Measurements from ENCODE around the gene PGK2.
"Not testable (repeated sequence)": the region's sequence is repeated elsewhere in the genome, so short reads cannot be mapped to it uniquely, and the experiment has no call there.

PGK2 gene

DNA sequence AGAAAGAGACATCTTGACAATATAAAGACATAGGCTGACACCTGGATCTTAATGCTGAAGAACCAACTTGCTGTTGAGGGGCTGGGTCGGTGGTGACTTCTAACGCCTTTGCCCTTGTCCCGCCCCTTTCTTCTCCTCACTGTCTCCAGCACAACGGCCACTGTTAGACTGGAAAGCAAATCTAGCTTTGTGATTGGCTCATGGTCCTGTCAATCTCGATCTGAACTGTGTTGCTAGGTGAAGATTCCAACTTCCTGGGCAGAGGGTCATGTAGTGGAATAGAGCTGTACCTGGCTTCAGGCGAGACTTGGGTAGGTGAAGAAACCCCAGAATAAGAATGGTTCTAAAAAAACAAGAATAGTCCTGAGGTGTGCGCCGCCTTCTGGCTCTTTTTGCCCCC is at the start of gene PGK2:
Gene PGK2, minus strand, starts transcription at position 110 of the 400 bp plus-strand sequence. Its CDS starts 98 bp downstream, at position 12.
- no peak for DNase-seq (ENCODE audit: low read depth in 2 of 2)

DNA sequence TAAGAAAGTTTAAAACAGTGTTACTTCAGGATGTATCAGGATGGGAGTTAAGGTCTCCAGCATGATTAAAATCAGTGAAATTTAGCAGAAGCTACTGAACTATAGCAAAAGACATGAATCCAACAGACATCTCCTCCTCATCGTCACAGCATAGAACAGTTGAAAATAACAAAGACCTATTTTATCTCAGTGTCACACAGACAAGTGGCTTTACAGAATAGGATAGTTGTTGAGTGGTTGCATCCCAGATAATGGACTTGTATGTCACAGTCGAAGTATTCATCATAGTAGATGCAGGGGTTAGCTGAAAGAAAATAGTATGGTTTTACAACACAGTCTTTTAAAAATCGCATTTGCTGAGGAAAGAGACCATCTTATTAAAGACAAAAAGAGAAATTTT is 48.1 kb upstream of the PGK2 start:
- no peak for DNase-seq (ENCODE audit: low read depth in 2 of 2)

DNA sequence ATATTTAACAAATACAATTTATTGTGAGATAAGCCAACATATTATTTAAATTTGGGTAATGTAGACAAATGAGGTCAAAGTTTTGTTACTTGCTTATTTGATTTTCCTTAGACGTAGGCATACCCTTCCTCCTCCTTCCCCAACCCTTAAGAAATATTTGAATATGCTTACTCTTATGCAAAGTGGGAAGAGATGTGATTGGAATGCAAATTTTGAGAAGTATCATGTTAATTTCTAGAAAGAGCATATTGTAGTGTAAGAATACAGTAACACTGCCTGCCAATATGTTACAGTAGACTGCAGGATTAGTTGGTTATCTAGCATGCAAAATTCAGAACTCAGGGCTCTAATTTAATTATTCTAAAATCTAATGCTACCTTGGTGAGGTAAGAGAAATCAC is 46.3 kb upstream of the PGK2 start:
- DNase-seq (ENCODE audit: low read depth in 2 of 2): no peak

DNA sequence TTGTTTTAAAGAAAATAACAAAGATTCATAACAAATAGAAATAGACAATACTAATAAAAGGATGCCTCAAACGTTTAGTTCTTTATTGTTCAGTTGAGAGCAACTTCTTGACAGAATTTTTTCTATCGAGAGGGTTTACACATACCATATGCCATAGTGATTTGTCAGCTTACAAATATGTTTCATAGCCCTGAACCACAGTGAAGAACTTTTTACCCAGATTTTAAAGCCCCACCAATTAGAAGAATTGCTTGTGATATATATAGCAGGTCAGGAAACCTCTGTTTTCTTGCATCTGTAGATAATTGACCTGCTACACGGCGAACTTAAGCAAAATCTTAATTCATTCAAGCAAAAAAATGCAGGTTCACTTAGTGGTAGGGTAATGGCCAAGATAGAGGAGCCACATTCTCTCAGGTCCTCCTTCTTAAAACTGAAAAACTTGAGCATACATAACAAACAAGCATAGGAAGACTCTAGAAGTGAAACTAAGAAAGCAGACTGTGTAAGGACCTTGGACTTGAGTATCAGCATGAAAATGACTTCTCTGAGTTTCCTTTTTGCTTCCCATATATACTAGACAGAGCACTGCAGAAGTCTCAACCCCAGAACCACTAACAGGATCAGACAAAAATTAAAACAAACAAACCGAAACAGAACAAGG is 39.8 kb upstream of the PGK2 start:
- no peak for DNase-seq (ENCODE audit: low read depth in 2 of 2)

DNA sequence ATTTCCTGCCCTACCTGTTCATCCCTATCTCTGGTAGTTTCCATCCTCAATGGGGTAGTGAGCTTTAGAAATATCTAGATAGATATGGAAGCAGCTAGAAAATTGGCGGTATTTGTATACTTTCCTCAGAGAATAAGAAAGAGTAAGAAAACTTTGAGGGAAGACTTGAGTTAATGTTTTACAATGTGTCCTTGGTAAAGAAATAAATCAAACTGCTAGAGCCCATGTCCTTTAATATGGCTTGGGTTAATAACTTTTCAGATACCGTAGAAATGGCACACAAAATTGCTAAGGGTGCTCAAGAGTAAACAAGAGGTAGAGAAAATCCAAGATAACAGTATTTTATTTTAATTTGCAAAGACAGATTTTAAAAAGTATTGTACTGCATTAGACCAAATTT is 28.1 kb upstream of the PGK2 start:
- DNase-seq (ENCODE audit: low read depth in 2 of 2): no peak

DNA sequence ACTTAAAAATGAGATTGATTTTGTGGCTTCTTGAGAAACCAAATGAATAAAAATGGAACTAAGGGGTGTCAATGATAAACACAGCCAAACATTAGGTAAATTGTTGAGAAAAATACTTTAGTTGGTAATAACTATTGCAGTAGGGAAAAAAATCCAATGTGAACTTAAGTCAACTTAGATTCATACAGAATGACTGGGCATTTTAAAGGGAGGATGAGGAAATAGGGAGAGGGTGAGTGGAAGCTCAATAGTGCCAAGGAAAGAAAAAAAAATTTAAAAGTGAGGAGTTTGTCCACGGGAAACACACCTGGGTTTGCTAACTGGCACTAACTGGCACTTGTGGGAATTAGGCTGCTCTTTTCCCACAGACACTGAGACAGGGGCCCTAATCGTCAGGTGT is 26.2 kb upstream of the PGK2 start:
- DNase-seq (ENCODE audit: low read depth in 2 of 2): no peak

DNA sequence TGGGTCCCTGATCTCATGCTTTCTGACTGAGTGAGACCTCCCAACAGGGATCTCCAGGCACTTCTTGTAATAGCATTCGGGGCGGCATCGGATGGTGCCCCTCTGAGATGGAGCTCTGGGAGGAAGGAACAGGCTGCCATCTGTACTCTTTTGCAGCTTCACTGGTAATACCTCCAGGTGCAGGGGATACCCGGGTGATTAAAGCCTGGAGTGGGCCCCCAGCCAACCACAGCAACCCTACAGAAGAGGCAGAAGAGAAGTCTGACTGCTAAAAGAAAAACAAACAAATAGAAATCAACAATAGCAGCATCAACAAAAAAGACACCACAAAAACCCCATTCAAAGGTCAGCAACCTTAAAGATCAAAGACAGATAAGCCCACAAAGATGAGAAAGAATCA is 19.1 kb upstream of the PGK2 start:
- no peak for DNase-seq (ENCODE audit: low read depth in 2 of 2)

DNA sequence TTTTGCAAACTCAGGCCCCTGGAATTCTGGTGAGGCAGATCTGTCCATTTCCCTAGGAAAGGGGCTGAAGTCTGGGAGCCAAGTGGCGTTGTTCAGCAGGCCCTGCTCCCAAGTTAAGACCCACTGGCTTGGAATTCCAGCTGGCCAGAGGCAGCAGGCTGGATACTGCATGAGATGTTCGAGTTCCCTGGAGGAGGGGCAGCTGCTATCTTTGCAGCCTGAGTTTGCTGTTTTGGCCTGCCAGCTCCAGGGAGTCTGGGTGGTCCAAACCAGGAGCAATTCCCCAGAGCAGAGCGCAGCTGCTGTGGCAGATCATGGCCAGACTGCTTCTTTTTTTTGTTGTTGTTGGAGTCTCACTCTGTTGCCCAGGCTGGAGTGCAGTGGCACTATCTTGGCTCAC is 18.2 kb upstream of the PGK2 start:
- no peak for DNase-seq (ENCODE audit: low read depth in 2 of 2)

DNA sequence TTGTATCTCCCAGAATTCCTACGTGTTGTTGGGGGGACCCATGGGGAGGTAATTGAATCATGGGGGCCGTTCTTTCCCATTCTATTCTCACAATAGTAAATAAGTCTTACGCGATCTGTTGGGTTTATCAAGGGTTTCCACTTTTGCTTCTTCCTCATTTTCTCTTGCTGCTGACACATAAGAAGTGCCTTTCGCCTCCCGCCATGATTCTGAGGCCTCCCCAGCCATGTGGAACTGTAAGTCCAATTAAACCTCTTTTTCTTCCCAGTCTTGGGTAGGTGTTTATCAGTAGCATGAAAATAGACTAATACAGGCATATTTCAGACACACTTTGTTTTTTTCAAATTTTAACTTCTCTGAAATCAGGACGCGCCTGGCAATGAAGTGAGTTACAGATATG is 14.4 kb upstream of the PGK2 start:
- no peak for DNase-seq (ENCODE audit: low read depth in 2 of 2)

DNA sequence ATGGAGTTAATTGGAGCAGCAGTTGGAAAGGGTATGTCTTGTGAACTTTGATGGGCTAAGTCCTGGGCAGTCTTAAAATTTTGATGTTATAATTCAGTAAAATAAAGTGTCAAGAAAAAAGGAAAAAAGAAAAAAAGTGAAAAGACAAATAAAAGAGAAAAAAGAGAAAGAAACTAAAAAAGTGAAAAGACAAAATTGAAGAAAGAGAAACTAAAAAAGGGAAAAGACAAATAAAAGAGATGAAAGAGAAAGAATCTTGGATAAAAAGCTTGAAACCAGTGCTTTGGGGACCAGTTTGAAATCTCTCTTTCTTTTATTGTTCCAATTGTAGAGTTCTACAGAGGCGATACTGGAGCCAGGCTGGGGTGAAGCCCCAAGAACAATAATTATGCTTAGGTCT is 12.0 kb upstream of the PGK2 start:
- no peak for DNase-seq (ENCODE audit: low read depth in 2 of 2)

DNA sequence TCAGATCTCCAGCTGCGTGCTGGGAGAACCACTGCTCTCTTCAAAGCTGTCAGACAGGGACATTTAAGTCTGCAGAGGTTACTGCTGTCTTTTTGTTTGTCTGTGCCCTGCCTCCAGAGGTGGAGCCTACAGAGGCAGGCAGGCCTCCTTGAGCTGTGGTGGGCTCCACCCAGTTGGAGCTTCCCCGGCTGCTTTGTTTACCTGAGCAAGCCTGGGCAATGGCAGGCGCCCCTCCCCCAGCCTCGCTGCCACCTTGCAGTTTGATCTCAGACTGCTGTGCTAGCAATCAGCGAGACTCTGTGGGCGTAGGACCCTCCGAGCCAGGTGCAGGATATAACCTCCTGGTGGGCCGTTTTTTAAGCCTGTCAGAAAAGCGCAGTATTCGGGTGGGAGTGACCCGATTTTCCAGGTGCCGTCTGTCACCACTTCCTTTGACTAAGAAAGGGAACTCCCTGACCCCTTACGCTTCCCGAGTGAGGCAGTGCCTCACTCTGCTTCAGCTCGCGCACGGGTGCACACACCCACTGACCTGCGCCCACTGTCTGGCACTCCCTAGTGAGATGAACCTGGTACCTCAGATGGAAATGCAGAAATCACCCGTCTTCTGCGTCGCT is 9.9 kb upstream of the PGK2 start:
- DNase-seq (ENCODE audit: low read depth in 2 of 2): not testable (repeated sequence)

DNA sequence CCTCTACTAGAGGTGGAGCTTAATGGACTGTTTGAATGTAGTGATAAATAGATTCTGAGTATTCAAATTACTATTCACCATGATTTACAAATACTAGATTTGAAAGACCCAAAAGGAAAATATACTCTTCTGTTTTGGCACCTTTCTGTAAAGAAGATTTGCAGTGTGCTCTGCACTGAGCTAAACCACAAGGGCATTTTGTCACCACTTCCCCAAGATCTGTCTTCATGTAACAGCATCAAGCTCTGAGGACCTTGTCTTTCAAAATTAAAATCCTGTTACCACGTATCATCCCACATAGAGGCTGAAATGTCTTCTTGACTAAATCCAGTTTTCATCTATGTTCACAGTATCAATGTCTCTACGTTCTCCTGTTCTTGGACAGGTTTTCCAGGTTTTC is 3.3 kb upstream of the PGK2 start:
- no peak for DNase-seq (ENCODE audit: low read depth in 2 of 2)

DNA sequence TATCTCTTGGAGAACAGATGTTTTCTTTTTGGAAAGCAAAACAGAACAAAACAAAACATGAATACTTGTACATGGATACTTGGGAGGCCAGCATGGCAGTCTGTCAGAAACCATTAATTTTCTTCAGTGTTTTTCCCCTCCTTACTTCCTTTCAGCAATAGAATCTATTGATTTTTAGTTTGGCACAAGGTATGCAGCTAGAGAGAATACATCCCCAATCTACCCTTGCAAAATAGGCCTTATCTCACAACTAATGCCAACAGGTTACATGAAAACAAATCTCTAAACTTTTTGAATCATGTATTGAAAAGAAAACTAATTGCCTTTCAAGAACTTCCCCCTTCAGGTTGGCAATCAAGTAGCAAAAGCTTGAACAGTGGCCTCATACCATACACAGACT is 2.8 kb downstream of the PGK2 start:
- no peak for DNase-seq (ENCODE audit: low read depth in 2 of 2)

DNA sequence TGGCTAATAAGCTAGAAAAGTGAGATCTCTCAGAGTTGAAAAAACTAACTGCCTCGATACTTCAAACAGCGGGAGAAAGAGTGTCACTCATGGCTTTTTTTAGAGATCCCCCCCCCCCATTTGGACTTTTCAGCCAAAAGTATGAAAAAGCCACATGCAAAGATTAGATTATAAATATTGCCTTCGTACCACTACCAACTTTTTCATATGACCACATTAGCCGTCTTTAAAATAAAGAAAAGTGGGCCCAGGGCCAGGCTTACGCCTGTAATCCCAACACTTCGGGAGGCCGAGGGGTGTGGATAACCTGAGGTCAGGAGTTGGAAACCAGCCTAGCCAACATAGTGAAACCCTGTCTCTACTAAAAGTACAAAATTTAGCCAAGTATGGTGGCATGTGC is 4.4 kb downstream of the PGK2 start:
- no peak for DNase-seq (ENCODE audit: low read depth in 2 of 2)

DNA sequence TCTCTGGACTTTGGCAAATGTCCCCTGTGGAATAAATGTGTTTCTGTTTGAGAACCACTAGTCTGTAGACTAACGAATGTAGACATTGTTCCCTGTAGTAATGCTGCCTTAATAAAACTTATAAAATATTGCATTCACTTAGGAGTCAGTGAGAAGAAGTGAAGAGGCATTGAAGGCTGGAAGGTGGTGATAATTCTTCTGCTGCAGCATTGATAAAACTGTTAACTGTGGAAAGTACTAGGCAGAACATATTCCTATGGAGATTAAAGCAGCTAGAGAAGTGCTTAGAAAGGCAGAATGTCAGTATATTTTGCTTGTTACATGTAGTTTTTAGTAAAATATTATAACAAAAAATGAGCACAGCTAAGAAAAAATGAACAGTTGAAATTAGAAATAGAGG is 4.8 kb downstream of the PGK2 start:
- no peak for DNase-seq (ENCODE audit: low read depth in 2 of 2)

DNA sequence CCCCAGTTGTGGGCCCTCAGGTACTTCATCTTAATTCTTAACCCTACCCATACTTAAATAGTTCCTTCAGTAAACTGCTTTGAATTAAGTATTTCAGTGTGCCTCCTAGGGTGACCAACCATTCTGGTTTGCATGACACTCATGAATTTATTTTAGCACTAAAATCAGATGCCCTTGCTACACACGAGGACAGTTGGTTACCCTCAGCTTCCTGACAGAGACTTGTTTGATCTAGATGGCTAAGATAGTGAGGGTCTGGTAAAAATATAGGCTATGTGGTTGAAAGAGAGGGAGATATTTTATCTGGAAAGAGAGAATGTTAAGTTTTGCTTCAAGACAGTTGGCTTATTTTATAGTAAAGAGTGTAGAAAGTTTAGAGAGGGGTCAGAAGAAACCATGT is 10.6 kb downstream of the PGK2 start:
- DNase-seq (ENCODE audit: low read depth in 2 of 2): no peak

DNA sequence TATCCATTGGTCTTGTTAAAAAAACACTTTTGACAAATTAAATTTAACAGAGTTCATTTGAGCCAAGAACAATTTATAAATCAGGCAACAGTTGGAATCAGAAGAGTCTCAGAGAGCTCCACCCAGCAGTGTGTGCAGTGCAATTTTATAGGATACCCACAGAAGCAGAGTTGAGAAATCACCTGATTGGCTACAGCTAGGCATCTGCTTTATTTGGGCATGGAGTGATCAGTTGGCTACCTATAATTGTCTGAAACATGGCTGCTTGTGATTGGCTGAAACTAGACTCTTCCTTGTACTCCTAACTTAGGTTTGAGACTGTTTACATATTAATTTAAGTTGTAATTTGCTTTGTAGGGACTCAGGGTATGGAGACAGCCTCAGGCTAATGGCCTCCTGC is 12.0 kb downstream of the PGK2 start:
- no peak for DNase-seq (ENCODE audit: low read depth in 2 of 2)

DNA sequence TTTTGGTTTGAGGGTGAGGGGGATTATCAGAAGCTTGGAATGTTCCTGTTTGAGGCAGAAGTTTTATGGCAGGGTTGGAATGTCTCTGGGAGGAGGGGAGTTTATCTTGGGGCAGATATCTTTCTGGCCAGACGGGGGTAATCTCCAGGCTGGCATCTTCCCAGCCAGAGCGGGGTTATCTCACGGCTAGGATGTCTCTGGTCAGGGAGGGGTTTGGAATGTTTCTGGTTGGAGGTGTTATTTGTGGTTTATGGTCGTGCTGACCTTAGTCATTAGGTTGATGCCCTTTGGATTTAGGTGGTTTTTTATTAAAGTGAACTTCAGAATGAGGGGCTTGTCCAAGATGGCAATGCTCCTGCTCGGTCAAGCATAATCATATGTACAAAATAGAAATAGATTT is 14.8 kb downstream of the PGK2 start:
- no peak for DNase-seq (ENCODE audit: low read depth in 2 of 2)

DNA sequence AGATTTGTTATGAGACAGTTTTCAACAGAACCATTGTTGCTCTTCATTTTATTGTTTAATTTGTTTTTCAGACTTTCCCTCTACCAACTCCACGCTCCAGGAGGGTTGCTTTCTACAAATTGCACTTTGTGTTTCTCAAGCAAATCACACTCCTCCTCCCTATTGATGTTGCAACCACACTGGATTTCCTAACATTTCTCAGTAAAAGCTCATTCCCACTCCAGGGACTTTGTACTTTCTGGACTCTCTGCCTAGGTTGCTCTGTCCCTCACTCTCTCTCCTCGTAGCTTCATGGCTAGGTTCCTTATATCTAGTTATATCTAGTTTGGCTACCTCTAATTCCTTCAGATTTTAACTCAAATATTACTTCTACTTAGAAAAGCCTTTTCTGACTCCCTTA is 20.3 kb downstream of the PGK2 start:
- DNase-seq (ENCODE audit: low read depth in 2 of 2): no peak

DNA sequence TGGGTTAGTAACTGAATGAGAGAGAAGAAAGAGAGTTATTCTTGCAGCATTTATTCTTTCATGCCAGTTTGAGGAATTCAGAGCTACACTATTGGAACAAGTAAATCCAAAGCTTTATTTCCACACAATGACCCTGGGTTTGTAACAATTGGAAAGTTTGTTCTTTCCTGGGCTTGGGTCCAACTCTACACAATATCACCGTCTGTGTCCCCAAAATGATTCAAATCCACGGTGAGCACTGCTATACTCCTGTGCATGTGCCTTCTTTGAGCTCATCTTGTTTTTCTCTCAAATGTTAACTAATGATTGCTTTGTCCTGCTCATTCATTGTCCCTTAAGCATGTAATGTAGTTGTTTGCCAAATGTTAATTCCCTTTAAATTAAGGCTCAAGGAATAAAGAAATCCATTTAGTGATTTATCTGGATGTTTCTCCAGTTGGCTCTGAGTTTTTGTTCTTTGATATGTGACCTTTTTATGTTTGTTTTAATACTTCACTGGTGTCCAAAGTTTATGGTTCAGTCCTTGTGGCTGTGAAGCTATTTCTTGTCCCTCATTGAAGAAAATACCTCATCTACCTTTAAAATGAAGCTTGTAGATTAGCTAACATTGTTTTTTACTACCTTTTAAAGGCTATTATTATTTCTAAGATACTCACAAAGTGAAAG is 22.4 kb downstream of the PGK2 start:
- DNase-seq (ENCODE audit: low read depth in 2 of 2): no peak

DNA sequence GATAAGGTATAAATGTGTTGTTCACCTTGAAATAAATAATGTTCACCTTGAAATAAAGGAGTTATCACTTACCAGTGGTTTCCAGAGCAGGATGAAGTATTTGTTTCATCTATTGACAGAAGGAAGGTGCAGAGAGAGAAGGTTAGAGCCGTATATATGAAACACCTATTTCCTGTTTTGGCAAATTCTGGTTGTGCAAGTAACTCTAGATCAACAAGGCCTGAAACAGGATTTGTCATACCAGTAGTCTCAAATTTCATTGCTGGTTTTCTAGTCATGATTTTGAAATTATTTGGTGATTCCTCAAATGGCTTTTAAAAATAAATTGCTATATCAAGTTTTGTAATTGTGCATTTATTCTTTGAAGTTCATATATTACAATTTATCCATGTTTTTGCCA is 42.8 kb downstream of the PGK2 start, which contains the start of gene CRISP3:
Gene CRISP3, minus strand, starts transcription at position 130 of the 400 bp plus-strand sequence. Its CDS starts 21 bp downstream, at position 109.
- no peak for DNase-seq (ENCODE audit: low read depth in 2 of 2)

DNA sequence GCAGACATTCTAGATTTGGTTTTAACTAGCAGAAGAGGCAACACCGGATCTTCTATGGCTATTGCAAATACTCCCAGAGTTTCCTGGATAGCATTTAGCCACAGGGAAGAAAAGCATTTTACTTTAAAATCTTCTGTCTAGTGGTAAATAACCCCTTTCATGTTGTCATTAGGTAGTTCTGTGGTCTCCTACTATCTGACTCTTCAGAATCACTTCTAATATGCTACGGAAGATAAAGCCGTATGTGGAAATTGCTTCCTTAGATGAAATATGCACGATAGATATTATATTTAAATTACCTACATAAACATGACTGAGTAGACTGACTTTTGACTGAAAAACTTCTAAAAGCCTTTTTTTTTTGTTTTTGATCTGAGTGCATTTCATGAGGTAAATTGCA is 43.7 kb downstream of the PGK2 start:
- no peak for DNase-seq (ENCODE audit: low read depth in 2 of 2)

DNA sequence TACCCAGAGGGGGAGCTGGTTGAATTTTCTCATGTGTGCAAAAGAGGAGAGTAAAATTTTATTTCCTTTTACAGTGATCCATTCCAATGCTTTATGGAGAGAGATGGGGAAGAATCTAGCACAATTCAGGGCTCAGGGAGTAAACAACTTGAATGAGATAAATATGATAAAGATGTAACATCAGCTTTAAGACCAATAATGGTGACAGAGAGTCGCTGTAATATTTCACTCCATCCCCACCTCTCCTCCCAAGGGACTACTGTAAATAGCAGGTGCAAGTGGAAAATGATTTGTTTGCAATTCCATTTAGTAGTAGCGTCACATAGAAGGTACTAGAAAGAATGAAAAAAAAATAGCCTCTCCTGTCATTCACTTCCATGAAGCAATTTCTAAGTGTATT is 47.7 kb downstream of the PGK2 start:
- DNase-seq (ENCODE audit: low read depth in 2 of 2): no peak
